Stomach (tissue), 4 donors: Measurements from ENCODE around the gene CERK.

Source experiments
- POLR2A ChIP-seq, 4 donors: fragments of 450-650 bp; IDR thresholded peaks; one replicate each; pipeline ENCODE4 v1.6.1; 2016; ENCODE audit warnings: antibody characterized with exemption in 4 of 4, control low read depth in 2 of 4, mild to moderate bottlenecking in 1 of 4, moderate library complexity in 1 of 4
- POLR2AphosphoS5 ChIP-seq, 3 donors: sonication (generic); formaldehyde crosslinking; IDR thresholded peaks; one replicate each; pipeline ENCODE4 v1.6.1; 2016; ENCODE audit warnings: antibody characterized with exemption in 3 of 3
- TF ChIP-seq, protein P1 (sequence below), 7 experiments: fragments of 450-650 bp in 4 of 7; fragments of 200-600 bp in 3 of 7; sonication (generic) in 3 of 7; IDR thresholded peaks; one replicate each; pipeline ENCODE4 v1.5.1; 2016 to 2019; ENCODE audit warnings: antibody characterized with exemption in 7 of 7, control low read depth in 2 of 7, mild to moderate bottlenecking in 1 of 7

DNA sequence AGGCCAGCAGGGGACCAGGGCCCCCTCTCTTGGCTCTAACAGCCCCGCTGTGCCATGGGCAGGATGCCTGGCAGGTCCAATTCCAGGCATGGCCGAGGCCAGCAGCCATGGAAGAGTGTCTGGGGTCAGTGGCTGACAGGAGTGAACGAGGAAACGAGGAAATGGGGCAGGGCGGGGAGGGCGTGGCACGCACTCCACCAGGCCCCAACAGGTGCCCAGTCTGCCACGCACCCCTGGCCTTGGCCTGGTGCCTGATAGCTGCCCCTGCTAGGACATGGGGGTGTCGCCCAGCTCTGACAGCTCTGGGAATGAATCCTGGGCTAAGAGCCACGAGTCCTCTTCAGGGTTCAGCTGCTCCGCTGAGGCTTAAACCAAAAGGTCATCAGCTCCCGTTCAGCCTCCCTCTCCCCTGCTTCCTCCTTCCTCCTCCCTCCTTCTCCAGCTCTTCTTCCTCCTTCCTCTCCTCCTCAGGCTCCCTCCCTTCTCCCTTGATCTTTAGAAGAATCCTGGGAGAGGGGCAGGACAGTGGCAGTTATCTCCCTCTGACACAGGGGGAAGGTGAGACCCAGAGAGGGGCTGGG is 12.9 kb upstream of the CERK start:
- TF ChIP-seq, protein P1, sequence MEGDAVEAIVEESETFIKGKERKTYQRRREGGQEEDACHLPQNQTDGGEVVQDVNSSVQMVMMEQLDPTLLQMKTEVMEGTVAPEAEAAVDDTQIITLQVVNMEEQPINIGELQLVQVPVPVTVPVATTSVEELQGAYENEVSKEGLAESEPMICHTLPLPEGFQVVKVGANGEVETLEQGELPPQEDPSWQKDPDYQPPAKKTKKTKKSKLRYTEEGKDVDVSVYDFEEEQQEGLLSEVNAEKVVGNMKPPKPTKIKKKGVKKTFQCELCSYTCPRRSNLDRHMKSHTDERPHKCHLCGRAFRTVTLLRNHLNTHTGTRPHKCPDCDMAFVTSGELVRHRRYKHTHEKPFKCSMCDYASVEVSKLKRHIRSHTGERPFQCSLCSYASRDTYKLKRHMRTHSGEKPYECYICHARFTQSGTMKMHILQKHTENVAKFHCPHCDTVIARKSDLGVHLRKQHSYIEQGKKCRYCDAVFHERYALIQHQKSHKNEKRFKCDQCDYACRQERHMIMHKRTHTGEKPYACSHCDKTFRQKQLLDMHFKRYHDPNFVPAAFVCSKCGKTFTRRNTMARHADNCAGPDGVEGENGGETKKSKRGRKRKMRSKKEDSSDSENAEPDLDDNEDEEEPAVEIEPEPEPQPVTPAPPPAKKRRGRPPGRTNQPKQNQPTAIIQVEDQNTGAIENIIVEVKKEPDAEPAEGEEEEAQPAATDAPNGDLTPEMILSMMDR (IDR thresholded peaks at IDR 0.05) = no peak
- TF ChIP-seq POLR2AphosphoS5 (IDR thresholded peaks at IDR 0.05) (no peak), POLR2A (IDR thresholded peaks at IDR 0.05) (no peak)
